HCEC 1CT (cell line): ENCODE results near the gene PRPF40A.

ENCODE experiments used
- DNase-seq: peaks from one replicate; pipeline ENCODE4 v3.0.0-alpha.2; 2017

The PRPF40A gene

GRCh38 chr2:152716805-152717227 lies 445 bp downstream of the PRPF40A start:
- DNase-seq = no peak

- peak; percentile 49 for DNase-seq
Measured at GRCh38 chr2:152715854-152716428, 1.3 kb downstream of the PRPF40A start.

- DNase-seq = no peak
Measured at GRCh38 chr2:152715112-152715511, 2.1 kb downstream of the PRPF40A start.

GRCh38 chr2:152710713-152711112 lies 6.5 kb downstream of the PRPF40A start:
- DNase-seq = no peak

GRCh38 chr2:152708742-152709141 lies 8.5 kb downstream of the PRPF40A start:
- DNase-seq = no peak

- DNase-seq = no peak
Measured at GRCh38 chr2:152706477-152707021, 10.7 kb downstream of the PRPF40A start.

- no peak for DNase-seq
Measured at GRCh38 chr2:152701198-152701597, 16.1 kb downstream of the PRPF40A start.

- no peak for DNase-seq
Measured at GRCh38 chr2:152696476-152696875, 20.8 kb downstream of the PRPF40A start.

- DNase-seq = no peak
Measured at GRCh38 chr2:152695763-152696162, 21.5 kb downstream of the PRPF40A start.

- peak; percentile 66 for DNase-seq
Measured at GRCh38 chr2:152694161-152694661, 23.1 kb downstream of the PRPF40A start.

- no peak for DNase-seq
Measured at GRCh38 chr2:152693033-152693432, 24.2 kb downstream of the PRPF40A start.

- no peak for DNase-seq
Measured at GRCh38 chr2:152686321-152686720, 30.9 kb downstream of the PRPF40A start.

- no peak for DNase-seq
Measured at GRCh38 chr2:152683400-152683799, 33.9 kb downstream of the PRPF40A start.

GRCh38 chr2:152682663-152683062 lies 34.6 kb downstream of the PRPF40A start:
- DNase-seq = no peak

- DNase-seq = no peak
Measured at GRCh38 chr2:152678808-152679207, 38.5 kb downstream of the PRPF40A start.

GRCh38 chr2:152676461-152676860 lies 40.8 kb downstream of the PRPF40A start:
- DNase-seq = no peak

GRCh38 chr2:152674334-152674733 lies 42.9 kb downstream of the PRPF40A start:
- DNase-seq = no peak

- DNase-seq = no peak
Measured at GRCh38 chr2:152664725-152665124, 52.5 kb downstream of the PRPF40A start.

GRCh38 chr2:152661076-152661475 lies 56.2 kb downstream of the PRPF40A start:
- DNase-seq = no peak

GRCh38 chr2:152658221-152658620 lies 59.0 kb downstream of the PRPF40A start:
- DNase-seq = no peak

GRCh38 chr2:152657043-152657442 lies 60.2 kb downstream of the PRPF40A start:
- no peak for DNase-seq

- no peak for DNase-seq
Measured at GRCh38 chr2:152655880-152656279, 61.4 kb downstream of the PRPF40A start.

- DNase-seq = no peak
Measured at GRCh38 chr2:152651834-152652233, 65.4 kb downstream of the PRPF40A start.

GRCh38 chr2:152650768-152651371 lies 66.4 kb downstream of the PRPF40A start:
- no peak for DNase-seq

- DNase-seq = no peak
Measured at GRCh38 chr2:152649997-152650396, 67.3 kb downstream of the PRPF40A start.
